NCI-H2081 (cell line): ENCODE data around the gene KLK1.

Experiments
- DNase-seq, 2 experiments: peaks; one replicate each; lab custom pipeline; 2025; lab: John Stamatoyannopoulos, UW

KLK1 gene

GRCh38 chr19:50835785-50836542 lies 12.4 kb upstream of the KLK1 start:
- DNase-seq, result peak; percentile 53 to 73

GRCh38 chr19:50835103-50835784 lies 11.7 kb upstream of the KLK1 start:
- peak in 1 of 2 experiments; percentile 50 for DNase-seq

GRCh38 chr19:50833802-50834167 lies 10.2 kb upstream of the KLK1 start:
- DNase-seq, result no peak

GRCh38 chr19:50833117-50833801 lies 9.7 kb upstream of the KLK1 start, which contains the start of gene KLK15:
Gene KLK15 (minus strand): TSS chr19:50833574. CDS start chr19:50831492, 2,082 bp downstream.
- DNase-seq, result no peak

- no peak for DNase-seq
Measured at GRCh38 chr19:50832666-50833065, 9.1 kb upstream of the KLK1 start.

- DNase-seq, result no peak
Measured at GRCh38 chr19:50831026-50831396, 7.4 kb upstream of the KLK1 start.

GRCh38 chr19:50830266-50831025 lies 6.9 kb upstream of the KLK1 start:
- DNase-seq, result no peak

- DNase-seq, result no peak
Measured at GRCh38 chr19:50829801-50830200, 6.2 kb upstream of the KLK1 start.

GRCh38 chr19:50827476-50827875 lies 3.9 kb upstream of the KLK1 start:
- no peak for DNase-seq

GRCh38 chr19:50826492-50827240 lies 3.1 kb upstream of the KLK1 start:
- DNase-seq, result no peak

- DNase-seq, result no peak
Measured at GRCh38 chr19:50822661-50823208, 852 bp downstream of the KLK1 start.

- DNase-seq, result no peak
Measured at GRCh38 chr19:50821622-50822021, 2.0 kb downstream of the KLK1 start.

- no peak for DNase-seq
Measured at GRCh38 chr19:50821248-50821612, 2.4 kb downstream of the KLK1 start.

GRCh38 chr19:50820549-50821247 lies 2.9 kb downstream of the KLK1 start:
- DNase-seq, result no peak

- DNase-seq, result no peak
Measured at GRCh38 chr19:50820086-50820485, 3.5 kb downstream of the KLK1 start.

- no peak for DNase-seq
Measured at GRCh38 chr19:50819636-50820035, 4.0 kb downstream of the KLK1 start.

- DNase-seq, result peak in 1 of 2 experiments; percentile 24
Measured at GRCh38 chr19:50818859-50819472, 4.6 kb downstream of the KLK1 start.

GRCh38 chr19:50817941-50818858 lies 5.4 kb downstream of the KLK1 start:
- DNase-seq, result peak; percentile 61 to 70

- no peak for DNase-seq
Measured at GRCh38 chr19:50815439-50815838, 8.1 kb downstream of the KLK1 start.
